GM18868 (cell line): Measurements from ENCODE around the gene LSAMP.
"Not testable (repeated sequence)": the region's sequence is repeated elsewhere in the genome, so short reads cannot be mapped to it uniquely, and the experiment has no call there.

Source experiments
- ATAC-seq: cut with Tn5 transposase; IDR thresholded peaks from one replicate; pipeline ENCODE4 v1.9.1; 2021; ENCODE audit warnings: mild to moderate bottlenecking, moderate library complexity; ENCODE audit not compliant: unreplicated experiment

The LSAMP gene

GRCh38 chr3:115859002-115859807 is 586.1 kb downstream of the LSAMP start:
- ATAC-seq, result no peak

- no peak for ATAC-seq
Measured at GRCh38 chr3:115857518-115858136, 587.7 kb downstream of the LSAMP start.

- ATAC-seq, result no peak
Measured at GRCh38 chr3:115855911-115856310, 589.4 kb downstream of the LSAMP start.

- no peak for ATAC-seq
Measured at GRCh38 chr3:115853104-115853503, 592.2 kb downstream of the LSAMP start.

- no peak for ATAC-seq
Measured at GRCh38 chr3:115852278-115852677, 593.0 kb downstream of the LSAMP start.

GRCh38 chr3:115851571-115851970 is 593.7 kb downstream of the LSAMP start:
- no peak for ATAC-seq

GRCh38 chr3:115848641-115849040 is 596.6 kb downstream of the LSAMP start:
- ATAC-seq, result no peak

- no peak for ATAC-seq
Measured at GRCh38 chr3:115845986-115846385, 599.3 kb downstream of the LSAMP start.

GRCh38 chr3:115844729-115845128 is 600.6 kb downstream of the LSAMP start:
- ATAC-seq, result not testable (repeated sequence)

GRCh38 chr3:115843206-115843605 is 602.1 kb downstream of the LSAMP start:
- no peak for ATAC-seq

- ATAC-seq, result no peak
Measured at GRCh38 chr3:115839246-115839645, 606.0 kb downstream of the LSAMP start.

- ATAC-seq, result no peak
Measured at GRCh38 chr3:115838786-115839185, 606.5 kb downstream of the LSAMP start.

GRCh38 chr3:115836944-115837343 is 608.3 kb downstream of the LSAMP start:
- peak; percentile 69 for ATAC-seq

- no peak for ATAC-seq
Measured at GRCh38 chr3:115835946-115836345, 609.3 kb downstream of the LSAMP start.

GRCh38 chr3:115834068-115834467 is 611.2 kb downstream of the LSAMP start:
- ATAC-seq, result no peak

- no peak for ATAC-seq
Measured at GRCh38 chr3:115833074-115833473, 612.2 kb downstream of the LSAMP start.

GRCh38 chr3:115832265-115832664 is 613.0 kb downstream of the LSAMP start:
- ATAC-seq, result no peak

GRCh38 chr3:115831864-115832263 is 613.4 kb downstream of the LSAMP start:
- no peak for ATAC-seq

- no peak for ATAC-seq
Measured at GRCh38 chr3:115830764-115831395, 614.4 kb downstream of the LSAMP start.

- ATAC-seq, result no peak
Measured at GRCh38 chr3:115828401-115828800, 616.9 kb downstream of the LSAMP start.

- ATAC-seq, result no peak
Measured at GRCh38 chr3:115827495-115827894, 617.8 kb downstream of the LSAMP start.

GRCh38 chr3:115825046-115825445 is 620.2 kb downstream of the LSAMP start:
- ATAC-seq, result no peak
